UCSD-AML1 (cell line): ENCODE results near the gene PDSS1.
"Not testable (repeated sequence)": the region's sequence is repeated elsewhere in the genome, so short reads cannot be mapped to it uniquely, and the experiment has no call there.

Experiments used
- DNase-seq: peaks from one replicate; lab custom pipeline; 2025; ENCODE audit not compliant: unreplicated experiment; lab: John Stamatoyannopoulos, UW

PDSS1 gene, protein sequence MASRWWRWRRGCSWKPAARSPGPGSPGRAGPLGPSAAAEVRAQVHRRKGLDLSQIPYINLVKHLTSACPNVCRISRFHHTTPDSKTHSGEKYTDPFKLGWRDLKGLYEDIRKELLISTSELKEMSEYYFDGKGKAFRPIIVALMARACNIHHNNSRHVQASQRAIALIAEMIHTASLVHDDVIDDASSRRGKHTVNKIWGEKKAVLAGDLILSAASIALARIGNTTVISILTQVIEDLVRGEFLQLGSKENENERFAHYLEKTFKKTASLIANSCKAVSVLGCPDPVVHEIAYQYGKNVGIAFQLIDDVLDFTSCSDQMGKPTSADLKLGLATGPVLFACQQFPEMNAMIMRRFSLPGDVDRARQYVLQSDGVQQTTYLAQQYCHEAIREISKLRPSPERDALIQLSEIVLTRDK

DNA sequence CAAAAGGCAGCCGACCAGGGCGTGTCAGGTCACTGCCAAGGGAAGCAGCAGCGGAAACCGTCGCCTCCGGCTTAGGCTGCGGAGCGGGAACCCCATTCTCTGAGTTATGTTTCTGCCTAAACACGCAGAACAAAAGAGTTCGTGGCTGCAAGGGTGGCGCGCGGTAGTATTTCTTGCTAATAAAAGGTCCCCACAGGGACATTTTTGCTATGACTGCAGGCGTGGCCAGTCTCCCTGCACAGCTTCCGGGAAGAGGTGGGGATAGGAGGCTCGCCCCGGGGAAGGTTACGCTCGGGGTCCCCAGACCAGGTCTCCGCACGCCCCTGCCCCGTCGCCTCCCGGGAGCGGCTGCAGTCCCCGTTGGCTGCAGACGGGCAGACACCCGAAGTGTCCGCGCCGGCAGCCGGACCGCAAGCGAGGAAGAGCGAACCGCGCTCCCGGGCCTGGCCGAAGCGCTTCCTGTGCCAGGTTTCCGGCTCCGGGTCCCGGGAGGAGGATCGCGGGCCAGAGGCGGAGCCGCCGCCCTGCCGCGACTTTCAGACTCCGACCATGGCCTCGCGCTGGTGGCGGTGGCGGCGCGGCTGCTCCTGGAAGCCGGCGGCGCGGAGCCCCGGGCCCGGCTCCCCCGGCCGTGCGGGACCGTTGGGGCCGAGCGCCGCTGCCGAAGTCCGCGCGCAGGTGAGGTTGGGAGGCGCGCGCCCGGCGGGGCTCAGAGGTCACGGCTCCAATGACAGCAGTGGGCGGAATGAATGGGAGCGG lies at the start of gene PDSS1:
TSS of gene PDSS1 (plus strand) at position 539 of the 759 bp plus-strand sequence. CDS start at position 550, 11 bp downstream.
- peak; percentile 82 for DNase-seq

DNA sequence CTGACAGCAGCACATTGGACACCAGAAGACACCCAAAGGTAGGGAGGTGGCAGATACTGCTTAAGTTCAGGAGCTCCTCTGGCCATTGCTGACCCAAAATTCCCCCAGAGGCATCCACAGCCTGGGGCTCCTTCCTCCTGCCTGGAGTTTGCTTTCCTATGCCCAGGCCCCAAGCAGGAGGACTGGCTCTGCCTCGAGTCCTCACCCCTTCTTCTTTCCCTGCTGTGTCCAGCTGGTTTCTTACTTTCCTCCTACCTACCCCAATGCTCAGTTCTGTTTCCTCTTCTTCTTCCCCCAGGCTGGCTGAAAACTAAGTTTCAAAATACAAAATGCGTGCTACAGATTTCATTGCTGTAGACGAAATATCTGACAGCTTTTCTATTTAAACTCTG lies 49.3 kb upstream of the PDSS1 start:
- DNase-seq: not testable (repeated sequence)

DNA sequence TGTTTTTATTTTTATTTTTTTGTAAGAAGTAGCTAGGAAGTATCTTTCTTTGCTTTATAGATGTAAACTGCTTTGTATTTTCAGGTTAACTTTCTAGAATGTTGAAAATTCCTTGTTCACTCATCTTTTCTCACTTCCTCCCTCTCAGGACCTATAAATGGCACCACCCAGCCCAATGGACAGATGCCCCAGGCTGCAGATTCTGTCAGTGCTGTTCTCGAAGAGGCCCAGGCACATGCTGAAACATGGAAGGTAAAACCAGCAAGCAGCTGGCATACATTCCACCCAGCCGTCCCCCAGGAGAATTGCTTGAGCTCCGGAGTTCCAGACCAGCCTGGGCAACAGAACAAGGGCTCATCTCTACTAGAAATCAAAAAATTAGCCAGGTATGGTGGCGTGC lies 47.1 kb upstream of the PDSS1 start:
- no peak for DNase-seq

DNA sequence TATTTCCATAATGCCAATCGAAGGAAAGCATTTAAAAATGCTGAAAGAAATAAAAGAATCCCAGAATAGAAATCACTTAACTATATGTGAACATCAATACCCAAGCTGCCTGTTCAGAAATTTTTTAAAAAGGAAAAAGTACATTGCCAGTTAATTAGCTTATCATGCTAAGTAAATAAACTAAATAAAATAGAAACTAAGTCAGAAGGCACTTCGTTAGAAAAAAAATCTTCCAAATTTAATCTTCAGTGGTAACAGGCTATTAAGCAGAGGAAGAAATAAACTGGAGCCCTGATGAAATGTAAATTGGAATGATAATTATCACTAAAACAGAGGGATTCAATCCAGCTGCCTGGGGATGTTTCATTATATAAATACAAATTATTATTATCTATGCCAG lies 46.0 kb upstream of the PDSS1 start:
- not testable (repeated sequence) for DNase-seq

DNA sequence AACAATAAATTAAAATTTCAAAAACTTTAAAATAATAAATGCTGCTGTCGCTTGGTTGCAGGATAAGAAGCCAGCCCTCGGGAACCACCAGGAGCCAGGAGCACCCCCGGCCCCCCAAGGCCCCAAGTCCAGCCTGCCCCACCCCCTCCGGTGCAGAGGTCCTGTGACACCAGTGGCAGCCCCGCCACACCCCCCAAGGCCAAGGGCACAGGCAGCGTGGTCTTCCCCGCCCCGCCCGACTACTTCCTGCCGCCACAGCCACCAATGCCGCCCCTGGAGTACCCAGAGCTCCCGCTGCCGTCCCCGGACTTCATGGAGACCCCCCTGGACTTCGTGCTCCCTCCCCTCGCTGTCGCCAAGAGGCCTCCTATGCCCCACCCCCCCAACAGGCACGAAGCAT lies 44.5 kb upstream of the PDSS1 start:
- no peak for DNase-seq

DNA sequence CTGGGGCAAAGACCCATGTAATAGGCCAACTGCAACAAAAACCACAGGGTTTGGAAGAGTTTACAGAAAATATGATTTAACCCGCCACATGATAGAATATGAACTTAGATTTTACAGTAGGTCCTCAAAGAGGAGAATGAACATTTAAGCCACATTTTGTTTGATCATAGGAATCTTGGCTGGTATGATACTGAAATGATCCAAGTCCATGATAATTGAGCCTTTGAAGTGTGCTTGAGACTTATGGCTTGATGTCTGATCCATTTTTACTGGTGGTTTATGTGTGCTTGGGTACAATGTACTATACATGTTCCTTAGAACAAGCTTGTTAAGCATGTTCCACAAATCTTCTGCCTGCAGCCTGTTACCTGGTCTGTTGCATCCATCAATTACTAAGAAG lies 41.8 kb upstream of the PDSS1 start:
- DNase-seq: no peak

DNA sequence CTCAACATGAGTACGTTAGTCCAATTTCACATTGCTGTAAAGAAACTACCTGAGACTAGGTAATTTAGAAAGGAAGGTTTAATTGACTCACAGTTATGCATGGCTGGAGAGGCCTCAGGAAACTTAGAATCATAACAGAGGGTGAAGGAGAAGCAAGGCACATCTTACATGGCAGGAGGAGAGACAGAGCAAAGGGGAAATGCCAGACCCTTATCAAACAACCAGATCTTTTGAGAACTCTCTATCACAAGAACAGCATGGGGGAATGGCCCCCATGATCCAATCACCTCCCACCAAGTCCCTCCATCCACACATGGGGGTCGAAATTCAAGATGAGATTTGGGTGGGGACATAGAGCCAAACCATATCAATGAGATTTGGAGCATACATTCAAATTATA lies 34.6 kb upstream of the PDSS1 start:
- no peak for DNase-seq

DNA sequence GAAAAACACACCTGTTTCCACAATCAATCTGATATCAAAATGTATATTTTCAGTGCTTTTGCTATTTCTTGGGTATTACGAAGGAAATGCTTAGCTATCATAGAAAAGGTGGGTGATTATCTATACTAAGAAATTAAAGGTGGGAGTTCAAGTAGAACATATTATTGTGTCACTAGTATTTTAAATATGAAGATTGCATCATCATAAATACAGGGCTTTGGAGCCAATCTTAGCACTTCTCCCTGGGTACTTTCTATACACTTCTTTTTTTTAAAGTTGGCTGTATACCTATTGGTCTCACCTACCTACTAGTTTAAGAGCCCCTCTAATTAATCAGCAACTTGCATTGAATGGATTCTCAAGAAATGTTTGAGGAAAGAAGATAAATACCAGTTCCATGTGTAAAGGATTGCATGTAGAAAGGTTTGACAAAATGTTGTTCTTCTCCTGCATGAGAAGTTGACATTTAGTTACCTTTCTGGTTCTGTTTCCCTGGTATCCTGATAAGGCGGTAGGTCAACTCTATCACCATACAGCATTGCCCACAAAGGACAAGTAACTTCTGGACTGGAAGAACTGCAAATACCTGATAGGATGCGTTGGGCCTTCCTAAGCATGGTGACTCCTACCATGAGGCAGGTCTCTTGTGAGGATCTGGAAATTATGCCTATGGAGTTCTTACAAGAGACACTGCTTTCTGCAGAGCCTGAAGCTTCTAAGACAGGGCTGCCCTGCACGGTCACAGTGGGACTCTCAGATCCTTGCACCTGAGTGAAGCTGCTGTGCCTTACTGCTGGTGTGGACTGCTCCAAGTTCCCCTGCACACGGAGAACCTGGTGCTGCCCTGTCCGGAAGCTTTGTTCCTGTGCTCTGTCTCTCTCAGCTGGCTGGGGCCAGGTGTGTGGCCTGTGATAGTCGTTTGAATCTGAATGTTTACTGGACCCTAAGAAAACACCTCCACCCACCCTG lies 32.1 kb upstream of the PDSS1 start:
- no peak for DNase-seq

DNA sequence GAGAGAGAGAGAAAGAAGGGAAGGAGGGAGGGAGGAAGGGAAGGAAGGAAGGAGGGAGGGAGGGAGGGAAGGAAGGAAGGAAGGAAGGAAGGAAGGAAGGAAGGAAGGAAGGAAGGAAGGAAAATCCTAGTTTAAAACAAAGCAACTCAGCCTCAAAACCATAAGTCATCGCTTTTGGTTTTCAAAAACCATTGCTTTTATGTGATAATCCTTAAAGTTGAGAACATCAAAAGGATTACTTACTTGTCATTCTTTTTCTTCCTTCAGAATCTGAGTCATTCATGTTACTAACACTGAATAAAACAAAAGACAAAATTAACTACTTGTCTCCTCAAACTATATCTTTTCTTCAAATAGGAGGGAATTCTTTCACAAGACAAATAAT lies 21.6 kb upstream of the PDSS1 start:
- no peak for DNase-seq

DNA sequence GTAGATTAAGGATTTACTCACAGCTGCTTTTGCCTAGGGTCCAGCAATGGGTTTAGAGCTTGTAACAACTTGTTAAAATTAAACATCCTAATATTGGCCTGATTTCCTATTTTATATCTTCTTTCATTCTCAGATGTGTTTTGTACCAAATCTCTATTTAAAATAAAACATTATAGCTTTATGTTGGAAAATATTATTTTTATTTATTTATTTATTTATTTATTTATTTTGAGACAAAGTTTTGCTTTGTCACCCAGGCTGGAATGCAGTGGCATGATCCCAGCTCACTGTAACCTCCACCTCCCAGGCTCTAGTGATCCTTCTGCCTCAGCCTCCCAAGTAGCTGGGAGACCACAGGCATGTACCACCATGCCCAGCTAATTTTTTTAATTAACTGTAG lies 17.9 kb upstream of the PDSS1 start:
- no peak for DNase-seq

DNA sequence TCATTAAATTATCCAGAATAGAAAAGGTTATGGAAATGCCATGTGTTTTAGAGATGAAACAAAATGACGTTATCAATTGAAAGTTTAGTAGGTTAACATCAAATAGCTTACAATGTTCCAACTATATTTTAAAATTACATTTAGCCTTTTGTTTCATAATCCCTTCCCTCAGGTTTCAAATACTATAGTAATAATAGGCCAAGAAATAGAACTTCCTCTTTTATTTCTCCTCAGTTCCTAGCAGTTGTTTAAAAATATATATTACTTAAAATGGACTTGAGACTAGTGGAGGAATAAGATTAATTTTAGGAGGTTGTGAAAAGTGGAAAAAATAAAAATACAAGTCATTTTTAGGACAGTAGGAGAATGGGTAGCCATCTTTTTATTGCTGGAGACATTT lies 16.4 kb upstream of the PDSS1 start:
- DNase-seq: no peak

DNA sequence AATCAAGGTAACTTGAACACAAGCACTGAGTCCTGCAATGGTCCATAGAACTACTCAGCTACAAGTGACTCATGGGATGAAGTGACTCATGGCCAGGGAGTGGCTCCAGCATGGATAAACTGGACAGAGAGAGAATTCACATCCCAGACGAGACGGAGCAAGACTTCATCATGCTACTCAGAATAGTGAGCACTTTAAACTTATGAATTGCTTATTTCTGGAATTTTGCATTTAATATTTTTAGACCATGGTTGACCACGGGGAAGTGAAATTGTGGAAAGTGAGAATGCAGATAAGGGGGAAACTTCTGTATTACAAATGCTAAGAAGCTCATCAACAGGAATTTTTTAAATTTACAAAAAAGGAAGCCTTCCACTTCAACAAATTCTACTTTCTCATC lies 15.5 kb upstream of the PDSS1 start:
- not testable (repeated sequence) for DNase-seq

DNA sequence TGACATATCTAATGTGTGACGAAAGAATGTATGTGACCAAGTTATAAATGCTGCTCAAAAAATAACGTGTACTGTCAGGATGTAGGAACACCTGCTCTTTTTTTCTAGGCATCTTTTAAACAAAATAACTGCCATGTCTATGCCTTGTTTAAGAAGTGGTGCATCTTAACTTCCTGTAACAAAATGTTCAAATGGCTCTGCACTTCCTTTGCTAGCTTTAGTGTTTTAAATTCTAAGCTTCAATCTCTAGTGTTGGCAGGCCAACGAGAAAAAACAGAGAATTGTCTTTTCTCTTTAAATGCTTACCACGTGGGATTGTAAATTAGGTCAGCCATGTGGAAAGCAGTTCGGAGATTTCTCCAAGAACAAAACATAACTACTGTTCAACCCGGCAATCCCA lies 14.6 kb upstream of the PDSS1 start:
- no peak for DNase-seq

DNA sequence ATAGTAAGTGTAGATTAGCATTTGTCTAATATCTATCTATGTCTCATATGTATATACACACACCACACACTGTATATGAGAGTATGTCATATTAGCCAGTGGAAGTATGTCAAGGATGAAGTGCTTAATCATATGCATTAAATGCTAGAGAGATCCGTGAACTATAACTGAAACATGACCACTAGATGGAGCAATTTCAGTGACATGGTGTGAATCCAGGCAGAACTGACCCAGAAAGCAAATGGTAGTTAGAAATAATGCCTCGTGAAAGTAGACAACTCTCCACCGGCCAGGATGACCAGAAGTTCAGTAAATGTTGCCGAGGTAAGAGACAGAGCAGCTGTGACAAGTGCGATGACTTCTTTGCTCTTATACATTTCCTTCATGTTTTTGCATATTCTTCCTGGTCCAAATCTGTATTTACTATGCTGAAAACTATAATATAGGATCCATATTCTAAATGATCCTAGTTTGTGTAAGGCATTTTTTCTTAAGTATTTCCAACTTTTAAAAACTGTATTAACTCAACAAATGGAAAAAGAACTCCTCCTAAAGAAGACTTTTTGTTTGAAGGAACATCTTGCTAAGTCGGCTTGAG lies 12.7 kb upstream of the PDSS1 start:
- not testable (repeated sequence) for DNase-seq

DNA sequence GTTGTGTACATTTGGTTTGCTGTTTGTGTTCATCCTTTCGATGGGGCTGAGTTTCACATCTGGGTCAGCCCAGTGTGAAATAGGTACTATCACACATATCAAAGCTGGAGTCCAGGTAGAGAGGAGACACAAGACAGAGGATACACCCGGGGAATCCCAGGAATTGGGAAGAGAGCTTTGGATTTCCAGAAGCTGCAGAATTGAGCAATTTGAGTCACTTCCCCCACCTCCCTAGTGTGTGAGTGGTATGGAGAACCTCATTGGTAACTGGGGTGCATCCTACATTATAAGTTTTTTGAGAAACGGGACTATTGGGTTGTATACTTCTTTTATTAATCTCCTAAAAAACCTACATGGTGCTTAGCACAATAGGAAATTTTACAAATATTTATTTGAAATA lies 12.1 kb upstream of the PDSS1 start:
- no peak for DNase-seq

DNA sequence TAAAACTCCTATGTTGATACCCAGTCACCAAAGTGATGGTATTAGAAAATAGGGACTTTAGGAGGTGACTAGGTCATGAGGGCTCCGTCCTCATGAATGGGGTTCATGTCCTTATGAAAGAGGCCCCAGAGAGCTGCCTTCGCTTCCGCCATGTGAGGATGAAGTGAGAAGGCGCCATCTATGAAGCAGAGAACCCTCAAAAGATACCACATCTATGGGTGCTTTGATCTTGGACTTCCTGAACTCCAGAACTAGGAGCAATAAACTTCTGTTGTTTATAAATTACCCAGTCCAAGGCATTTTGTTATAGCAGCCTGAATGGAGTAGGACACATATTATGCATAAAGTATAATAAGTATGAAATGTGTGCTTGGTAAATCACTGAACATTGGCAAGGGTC lies 8.1 kb upstream of the PDSS1 start:
- no peak for DNase-seq

DNA sequence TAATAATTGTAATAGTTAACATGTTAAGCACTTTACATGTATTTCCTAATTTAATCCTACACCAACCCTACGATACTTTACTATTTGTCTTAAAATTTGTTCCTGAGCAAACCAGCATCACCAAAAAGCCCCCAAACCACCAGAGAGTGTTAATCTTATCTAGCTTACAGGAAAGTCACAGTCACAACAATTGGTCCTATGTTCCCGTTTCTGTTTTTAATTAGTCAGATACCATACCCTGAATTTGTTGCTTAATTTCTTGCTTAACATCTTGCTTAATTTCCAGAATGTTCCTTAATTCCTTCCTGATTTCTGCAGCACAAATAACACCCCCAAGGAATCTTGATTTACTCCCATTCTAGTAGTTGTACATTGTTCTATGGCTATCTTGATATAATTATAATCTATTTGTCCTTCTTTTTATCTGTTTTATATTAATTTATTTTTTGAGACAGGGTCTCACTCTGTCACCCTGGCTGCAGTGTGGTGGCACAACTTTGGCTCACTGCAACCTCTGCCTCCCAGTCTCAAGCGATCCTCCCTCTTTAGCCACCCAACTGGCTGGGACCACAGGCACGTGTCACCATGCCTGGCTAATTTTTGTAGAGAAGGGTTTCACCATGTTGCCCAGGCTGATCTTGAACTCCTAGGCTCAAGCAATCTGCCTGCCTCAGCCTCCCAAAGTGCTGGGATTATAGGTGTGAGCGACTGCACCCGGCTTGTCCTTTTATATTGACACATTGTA lies 6.6 kb upstream of the PDSS1 start:
- DNase-seq: no peak

DNA sequence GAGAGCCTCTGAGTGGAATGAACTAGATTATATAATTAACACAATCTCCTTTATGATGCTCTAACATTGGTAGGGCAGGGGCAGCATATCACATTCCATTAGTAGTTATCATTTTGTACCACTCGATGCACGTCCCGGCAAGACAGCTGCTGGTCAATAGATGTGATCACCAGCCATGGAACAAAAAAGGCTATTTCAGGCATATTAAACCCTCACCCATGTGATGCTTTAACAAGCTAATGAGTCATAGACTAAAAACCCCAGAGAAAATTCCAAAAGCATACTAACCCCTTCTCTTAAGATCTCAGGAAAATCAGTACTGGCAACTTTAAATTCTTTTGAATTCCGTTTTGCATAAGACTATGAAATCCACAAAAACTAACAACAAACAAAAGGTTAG lies 3.0 kb upstream of the PDSS1 start:
- not testable (repeated sequence) for DNase-seq

DNA sequence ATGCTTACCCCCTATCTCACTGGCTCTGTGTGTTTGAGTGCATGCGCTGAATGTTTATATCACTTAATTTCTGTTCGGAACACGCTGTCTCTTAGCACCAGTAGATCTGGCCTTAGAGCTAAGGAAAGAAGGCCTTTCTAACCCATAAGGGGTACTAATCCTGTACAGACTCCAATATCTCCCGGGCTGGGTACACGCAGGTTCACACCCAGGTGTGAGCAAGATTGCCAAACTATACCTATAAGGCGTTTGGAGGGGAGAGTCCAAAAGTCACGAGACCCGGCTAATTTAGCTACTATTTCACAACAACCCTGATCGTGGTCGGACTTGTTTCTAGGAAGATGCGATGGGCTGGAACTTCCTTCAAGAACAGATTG lies 727 bp upstream of the PDSS1 start:
- no peak for DNase-seq

DNA sequence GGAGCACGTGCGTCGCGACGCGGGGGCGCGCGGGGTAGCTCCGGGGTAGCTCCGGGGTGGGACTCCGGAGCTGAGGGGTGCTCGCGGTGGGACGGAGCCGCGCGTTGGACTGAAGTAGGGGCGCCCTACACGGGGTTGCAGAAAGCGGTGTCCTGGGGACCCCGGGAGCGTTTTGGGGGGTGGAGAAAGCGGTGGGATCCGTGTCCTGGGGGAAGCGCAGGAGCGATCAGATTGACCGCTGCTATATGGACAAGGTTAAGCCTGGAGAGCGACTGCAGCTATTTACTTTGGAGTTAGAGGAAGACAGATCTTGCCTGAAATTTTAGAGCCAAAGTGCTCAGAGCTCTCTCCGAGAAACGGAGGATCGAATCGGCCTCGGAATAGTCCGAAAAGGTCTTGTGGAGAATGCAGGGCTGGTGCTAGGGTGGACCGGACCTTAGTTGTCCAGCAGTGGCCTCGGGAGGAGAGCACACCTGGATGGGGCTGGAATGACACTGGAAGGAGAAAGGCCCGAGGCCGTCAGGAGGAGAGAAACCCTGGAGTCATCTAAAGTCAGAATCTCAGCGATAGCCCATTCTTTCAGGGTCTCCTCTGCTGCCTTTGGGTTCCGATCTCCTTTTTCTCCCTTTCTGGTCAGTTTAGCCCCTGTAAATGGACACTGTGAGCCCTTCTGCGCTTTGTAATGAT lies 564 bp downstream of the PDSS1 start:
- no peak for DNase-seq
